ENCODE results near the gene DDX17.

The DDX17 gene

DNA sequence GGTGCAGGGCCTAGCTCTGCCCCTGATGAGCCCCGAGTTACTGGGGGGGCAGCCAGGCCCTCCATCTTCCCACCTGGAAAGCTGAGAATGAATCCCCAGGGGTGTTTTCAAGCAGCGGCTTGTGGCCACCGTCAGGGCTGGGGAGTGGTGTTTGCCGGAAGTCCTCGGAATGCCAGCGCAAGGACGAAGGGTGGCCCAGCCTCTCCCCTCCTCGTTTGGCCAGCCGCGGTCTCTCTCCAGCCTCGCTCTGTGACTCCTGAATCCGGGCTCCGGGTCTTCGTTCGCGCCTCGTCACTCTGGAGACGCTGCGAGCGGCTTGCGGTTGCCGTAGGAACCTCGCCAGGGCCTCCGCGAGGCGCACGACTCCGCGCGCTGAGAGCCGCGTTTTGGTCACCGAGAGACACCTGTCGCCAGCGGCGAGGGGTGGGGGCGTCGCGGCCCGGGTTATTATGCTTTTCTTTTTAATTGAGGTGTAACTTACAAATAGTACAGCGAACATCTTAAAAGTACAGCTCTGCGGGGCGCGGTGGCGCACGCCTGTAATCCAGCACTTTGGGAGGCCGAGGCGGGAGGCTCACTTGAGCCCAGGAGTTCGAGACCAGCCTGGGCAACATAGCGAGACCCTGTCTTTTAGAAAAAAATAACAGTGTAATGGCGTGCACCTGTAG is 44.6 kb downstream of the DDX17 start:
- ATAC-seq (peak; percentile 83), DNase-seq (peak; percentile 71 to 75)
- H3K4me3 Mint-ChIP-seq: peak overlapping the region; percentile 38 to 64
- H3K4me1 Mint-ChIP-seq: peaks cover 25% of the 10 kb centered on the region
- no peaks in the 10 kb centered on the region for H3K9me3 Mint-ChIP-seq
- peak overlapping the region in 1 of 2 donors; percentile 39 for H3K27ac Mint-ChIP-seq
- peaks cover 97% of the 10 kb centered on the region for H3K27me3 Mint-ChIP-seq

DNA sequence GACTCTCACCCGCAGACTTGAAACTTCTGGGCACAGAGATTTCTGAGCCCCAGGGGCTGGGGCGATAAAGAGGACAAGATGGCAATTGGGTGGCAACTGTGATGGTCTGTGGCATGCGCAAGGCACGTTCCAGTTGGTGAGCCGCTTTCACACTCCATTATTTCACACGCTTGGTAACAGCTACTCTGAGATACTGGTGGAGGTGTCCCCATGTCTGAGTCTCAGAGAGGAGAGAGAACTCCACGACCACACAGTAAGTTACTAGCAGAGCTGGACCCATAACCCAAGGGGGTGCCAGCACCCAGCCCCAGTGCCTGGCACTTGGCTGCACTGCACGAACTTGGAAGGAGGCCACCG is 45.1 kb downstream of the DDX17 start:
- ATAC-seq: peak; percentile 42
- Mint-ChIP-seq H3K27ac (no peak overlapping the region), H3K27me3 (peaks cover 97% of the 10 kb centered on the region), H3K4me3 (peak overlapping the region in 1 of 2 donors; percentile 64), H3K9me3 (no peaks in the 10 kb centered on the region), H3K4me1 (peaks cover 30% of the 10 kb centered on the region)
- DNase-seq: no peak

DNA sequence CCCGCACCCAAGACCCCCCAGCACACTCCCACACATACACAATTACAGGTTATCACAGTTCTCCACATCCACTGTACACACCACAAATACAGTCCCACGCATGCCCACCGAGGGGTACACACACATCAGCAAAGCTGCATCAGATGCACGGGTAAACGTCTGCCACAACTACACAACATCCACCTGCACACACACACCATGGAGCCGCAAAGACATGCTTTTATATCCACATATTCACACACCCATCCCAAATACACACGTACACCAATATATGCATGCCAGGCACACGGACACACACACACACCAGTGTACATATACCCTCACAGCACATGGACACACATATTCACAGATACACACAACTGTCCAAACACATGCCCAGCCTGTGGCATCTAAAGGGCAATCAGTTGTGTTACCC is 45.7 kb downstream of the DDX17 start:
- no peak overlapping the region for H3K4me3 Mint-ChIP-seq

DNA sequence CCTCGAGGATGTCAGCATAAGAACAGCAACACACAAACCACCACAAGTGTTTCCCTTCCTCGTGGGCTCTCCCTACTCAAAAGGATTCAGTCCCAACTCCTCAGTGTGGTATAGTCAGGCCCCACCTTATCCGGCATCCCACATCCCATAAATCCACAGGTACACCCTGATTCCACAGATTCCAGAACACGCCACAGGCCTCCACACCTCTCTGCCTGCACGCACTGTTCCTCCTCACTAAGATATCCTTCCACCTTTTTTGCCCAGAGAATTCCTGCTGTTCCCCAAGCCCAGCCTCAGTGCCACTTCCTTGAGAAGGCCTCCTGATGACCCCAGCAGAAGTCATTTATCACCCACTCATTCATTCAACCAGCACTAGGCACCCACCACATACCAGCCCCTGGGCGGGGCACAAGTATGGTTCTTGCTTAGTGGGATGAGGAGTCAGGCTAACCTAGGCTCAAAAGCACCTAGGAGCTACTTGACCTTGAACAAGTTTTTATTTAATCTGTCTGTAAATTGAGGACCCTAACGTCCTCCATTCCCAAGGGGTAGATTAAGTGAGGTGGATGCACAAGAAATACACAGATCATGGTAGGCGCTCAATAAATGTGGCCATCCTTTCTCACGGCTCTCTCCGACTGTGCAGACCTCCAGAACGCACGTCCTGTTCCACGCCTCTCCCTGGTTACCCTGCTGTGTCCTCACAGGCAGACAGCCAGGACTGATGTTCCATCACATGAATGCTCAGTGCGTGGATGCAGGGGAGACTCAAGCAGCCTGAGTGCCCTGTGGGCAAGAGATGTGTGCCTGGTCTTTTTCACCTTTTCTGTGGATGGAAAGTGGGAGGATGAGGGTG is 49.0 kb downstream of the DDX17 start:
- no peak for ATAC-seq
- peaks cover 88% of the 10 kb centered on the region for H3K27me3 Mint-ChIP-seq
- H3K9me3 Mint-ChIP-seq: no peaks in the 10 kb centered on the region
- peaks cover 29% of the 10 kb centered on the region for H3K4me1 Mint-ChIP-seq
- no peak overlapping the region for H3K27ac Mint-ChIP-seq
- peak overlapping the region; percentile 14 to 66 for H3K4me3 Mint-ChIP-seq
- DNase-seq: no peak

More for the DNA sequence above, 45.7 kb downstream of the DDX17 start:
- no peaks in the 10 kb centered on the region for H3K9me3 Mint-ChIP-seq
- H3K4me1 Mint-ChIP-seq: peaks cover 30% of the 10 kb centered on the region
- H3K27me3 Mint-ChIP-seq: peaks cover 94% of the 10 kb centered on the region
- no peak for DNase-seq
- no peak for ATAC-seq
- H3K27ac Mint-ChIP-seq: no peak overlapping the region

DNA sequence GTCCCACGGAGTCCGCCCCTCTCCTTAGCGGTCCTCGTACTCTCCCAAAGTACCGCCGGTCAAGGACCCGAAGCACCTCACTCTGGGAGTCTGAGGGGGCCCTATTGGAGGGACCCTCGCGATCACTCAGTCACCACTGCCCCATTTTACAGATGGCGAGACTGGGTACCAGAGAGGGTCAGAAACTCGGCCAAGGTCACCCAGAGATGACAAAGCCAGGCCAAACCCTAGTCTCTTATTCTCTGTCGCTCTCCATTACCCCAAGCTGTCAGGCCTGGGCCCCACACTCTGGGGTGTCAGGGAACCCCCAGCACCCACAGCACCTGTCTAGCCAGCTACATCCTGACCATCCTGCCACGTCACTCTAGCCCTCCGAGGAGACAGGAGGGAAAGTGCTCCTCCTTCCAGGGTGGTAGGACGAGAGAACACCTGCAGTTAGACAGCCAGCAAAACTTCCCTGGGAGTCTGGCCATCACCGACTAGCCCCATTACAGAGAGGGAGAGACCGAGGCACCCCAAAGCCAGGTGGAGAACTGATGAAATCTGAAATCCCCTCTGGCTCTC is 49.8 kb downstream of the DDX17 start:
- Mint-ChIP-seq H3K9me3 (no peaks in the 10 kb centered on the region), H3K27me3 (peaks cover 88% of the 10 kb centered on the region), H3K27ac (no peak overlapping the region), H3K4me3 (peak overlapping the region; percentile 14 to 66), H3K4me1 (peaks cover 22% of the 10 kb centered on the region)
- DNase-seq (no peak), ATAC-seq (no peak)

DNA sequence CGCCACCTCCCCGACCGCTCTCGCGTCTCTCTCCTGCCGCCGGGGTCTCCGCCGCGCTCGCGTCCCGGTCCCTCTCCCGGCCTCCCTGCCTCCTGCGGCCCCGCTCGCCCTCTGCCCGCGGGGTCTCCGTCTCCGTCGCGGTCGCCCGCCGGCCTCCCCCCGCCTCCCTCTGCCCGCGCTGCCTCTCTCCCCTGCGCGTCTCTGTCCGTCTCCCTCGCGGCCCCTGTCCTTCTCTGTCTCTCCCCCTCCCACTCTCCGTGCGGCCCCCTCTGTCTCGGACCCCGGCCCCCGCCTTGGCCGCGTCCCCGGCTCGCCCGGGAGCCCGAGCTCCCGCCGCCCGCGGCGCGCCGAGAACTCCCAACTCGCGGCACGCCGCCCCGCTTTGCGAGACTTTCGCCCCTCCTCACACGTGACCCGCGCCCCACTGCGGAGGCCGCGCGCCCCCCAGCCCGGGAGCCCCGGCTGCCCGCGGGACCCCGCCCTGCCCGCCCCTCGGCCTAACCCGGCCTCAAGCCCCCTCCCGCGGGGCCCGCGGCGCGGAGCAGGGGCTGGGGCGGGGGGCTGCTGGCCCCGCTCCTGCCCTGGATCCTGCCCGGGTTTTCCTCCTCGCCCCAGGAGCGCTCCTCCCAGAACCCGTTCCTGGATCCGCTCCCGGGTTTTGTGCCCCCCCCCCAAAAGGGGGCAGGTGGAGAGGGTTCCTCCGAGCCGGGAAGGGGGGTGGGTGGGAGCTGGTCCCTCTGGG is 50.4 kb downstream of the DDX17 start:
- Mint-ChIP-seq H3K27me3 (peaks cover 88% of the 10 kb centered on the region), H3K9me3 (no peaks in the 10 kb centered on the region), H3K27ac (no peak overlapping the region), H3K4me3 (peak overlapping the region; percentile 48 to 66), H3K4me1 (peaks cover 19% of the 10 kb centered on the region)
- DNase-seq (no peak), ATAC-seq (peak; percentile 4)

DNA sequence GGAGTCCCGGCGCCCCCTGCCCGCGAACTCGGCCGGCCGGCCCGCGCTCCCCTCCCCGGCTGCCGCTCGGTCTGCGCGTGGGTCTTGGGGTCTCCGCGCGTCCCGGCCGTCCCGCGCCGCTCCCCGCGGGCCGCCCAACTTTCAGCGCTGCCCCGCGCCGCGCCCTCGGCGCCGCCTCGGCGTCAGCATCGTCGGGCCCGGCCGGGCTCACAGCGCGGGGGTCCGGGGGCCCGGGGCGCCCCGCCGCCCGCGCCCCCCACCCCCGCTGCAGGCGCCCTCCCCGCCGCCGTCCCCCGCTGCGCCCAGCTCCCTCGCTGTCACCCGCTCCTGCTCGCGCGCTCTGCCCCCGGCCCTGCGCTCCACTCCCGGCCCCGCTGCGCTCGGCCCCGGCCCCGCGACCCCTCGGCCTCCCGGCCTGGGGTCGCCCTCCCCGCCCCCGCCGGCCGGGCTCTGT is 51.0 kb downstream of the DDX17 start, which contains the start of gene KCNJ4:
TSS of gene KCNJ4 (minus strand) at position 124 of the 454 bp plus-strand sequence. CDS start 27,067 bp downstream, outside the sequence.
- DNase-seq (no peak), ATAC-seq (peak; percentile 17)
- Mint-ChIP-seq H3K4me3 (peak within 1 kb of the TSS; percentile 73 to 77), H3K9me3 (no peaks in the 10 kb centered on the region), H3K27ac (no peak within 1 kb of the TSS), H3K4me1 (peaks cover 19% of the 10 kb centered on the region), H3K27me3 (peaks cover 88% of the 10 kb centered on the region)

DNA sequence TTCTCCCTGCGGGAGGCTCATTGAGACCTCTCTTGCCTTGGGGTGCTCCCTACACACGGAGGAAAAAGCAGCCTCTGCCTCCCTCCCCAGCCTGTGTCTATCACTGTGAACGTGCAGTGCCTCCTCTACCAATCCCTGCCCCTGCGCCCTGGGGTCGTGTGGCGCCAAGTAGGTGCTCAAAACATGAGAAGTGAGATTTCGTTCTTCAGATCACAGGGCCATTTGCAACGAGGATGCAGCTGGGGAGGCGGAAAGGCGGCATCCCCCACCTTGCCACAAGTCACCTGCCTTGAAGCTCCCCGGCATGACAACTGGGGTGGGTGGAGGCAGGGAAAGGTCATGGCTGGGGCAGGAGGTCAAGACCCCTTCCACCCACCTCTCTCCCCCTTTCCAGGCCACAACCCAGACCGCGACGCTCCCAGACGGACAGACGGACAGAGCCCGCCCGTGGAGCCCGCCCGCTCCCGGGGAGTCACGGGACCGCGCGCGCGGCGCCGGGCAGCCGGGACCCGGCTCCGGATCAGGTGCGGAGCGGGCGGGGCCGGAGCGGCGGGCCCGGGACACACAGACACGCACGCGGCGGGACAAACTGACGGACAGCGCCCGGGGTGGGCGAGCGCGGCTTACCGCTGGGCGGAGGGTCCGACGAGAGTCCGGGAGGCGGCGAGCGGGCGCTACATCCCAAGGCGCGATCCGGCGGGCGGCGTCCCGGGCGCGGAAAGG is 51.6 kb downstream of the DDX17 start:
- peak; percentile 27 for ATAC-seq
- H3K27ac Mint-ChIP-seq: no peak overlapping the region
- DNase-seq: no peak

DNA sequence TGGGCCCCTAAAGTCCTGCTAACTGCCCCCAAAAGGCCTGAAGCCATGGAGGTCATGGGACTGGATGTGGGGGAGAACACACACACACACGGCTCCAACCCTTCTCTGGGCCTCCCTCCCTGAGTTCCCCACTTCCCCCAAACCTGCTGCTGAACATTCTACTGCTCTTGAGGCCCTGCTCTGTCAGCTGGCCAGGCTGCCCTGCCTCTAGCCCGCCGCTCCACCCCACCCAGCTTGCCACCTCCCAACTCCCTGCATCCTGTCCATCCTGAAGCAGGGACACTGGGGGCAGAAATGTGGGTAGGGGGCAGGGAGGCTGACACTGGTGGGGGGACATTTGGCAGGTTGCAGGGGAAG is 52.1 kb downstream of the DDX17 start:
- Mint-ChIP-seq H3K27ac (no peak overlapping the region), H3K4me3 (peak overlapping the region in 1 of 2 donors; percentile 77), H3K9me3 (no peaks in the 10 kb centered on the region), H3K27me3 (peaks cover 79% of the 10 kb centered on the region), H3K4me1 (peaks cover 19% of the 10 kb centered on the region)
- no peak for DNase-seq
- no peak for ATAC-seq

More for the DNA sequence above, 51.6 kb downstream of the DDX17 start:
- Mint-ChIP-seq H3K9me3 (no peaks in the 10 kb centered on the region), H3K4me1 (peaks cover 19% of the 10 kb centered on the region), H3K4me3 (peak overlapping the region; percentile 73 to 77), H3K27me3 (peaks cover 85% of the 10 kb centered on the region)

DNA sequence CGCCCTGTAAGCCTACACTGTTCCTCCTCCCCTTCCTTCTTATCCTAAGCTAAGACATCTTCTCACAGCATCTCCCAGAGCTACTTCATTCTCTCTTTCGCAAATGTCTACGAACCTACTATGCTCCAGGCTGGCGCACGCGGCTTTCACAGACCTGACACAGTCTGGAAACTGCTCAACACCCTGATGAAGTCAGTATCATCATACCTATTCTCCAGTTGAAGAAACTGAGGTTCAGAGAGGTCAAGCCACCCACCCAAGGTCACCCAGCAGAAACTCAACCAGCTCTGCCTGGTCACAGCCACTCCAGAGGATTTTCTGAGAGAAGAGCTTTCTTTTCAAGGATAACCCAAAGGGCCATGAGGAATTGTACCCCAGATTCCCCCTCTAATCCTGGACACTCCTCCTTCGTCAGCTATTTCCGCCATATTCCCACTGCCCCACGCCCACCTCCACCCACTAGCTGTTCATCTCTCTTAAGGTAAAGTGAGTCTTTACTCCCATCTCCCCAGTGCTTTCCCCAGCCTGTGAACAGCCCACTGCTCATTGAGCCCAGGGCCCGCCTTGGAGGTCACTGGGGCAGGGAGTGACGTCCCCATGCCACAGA is 52.9 kb downstream of the DDX17 start:
- Mint-ChIP-seq H3K9me3 (no peaks in the 10 kb centered on the region), H3K4me1 (peaks cover 19% of the 10 kb centered on the region), H3K4me3 (no peak overlapping the region), H3K27me3 (peaks cover 71% of the 10 kb centered on the region), H3K27ac (no peak overlapping the region)
- ATAC-seq (no peak), DNase-seq (no peak)

DNA sequence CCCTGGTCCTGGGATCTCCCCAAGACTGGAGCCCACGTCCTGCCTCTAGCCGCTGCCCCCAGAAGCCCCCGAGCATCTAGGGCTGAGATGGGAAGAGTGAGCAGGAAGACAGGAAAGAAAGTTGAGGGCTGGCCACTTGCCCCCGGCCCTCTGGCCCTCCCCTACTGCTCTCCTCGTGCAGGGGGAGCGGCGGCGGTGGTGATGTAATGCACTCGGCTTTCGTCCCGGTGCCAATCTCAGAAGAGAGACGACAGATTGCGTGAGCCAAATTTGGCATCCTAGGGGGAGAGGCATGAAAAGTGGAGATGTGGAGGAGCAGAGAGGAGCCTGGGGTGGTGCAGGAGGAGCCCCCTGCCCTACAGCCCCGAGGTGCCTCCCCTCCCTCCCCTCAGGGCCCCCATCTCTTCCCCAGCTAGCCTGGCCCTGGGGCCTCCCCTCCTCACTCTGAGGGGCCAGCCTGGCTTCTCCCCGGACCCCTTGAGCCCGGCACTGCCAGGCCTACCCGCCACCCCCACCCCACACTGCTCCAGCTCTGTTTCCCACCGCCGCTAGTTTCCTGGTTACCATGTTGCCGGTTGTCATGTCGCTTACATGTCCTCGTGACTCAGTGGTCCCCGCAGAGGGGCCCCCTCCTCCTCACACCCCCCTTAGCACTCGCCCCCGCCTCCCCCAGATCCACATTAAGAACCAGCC is 53.6 kb downstream of the DDX17 start:
- peaks cover 65% of the 10 kb centered on the region for H3K27me3 Mint-ChIP-seq
- no peak for DNase-seq
- H3K27ac Mint-ChIP-seq: no peak overlapping the region
- no peak for ATAC-seq
- peaks cover 19% of the 10 kb centered on the region for H3K4me1 Mint-ChIP-seq
- no peak overlapping the region for H3K4me3 Mint-ChIP-seq
- H3K9me3 Mint-ChIP-seq: no peaks in the 10 kb centered on the region

DNA sequence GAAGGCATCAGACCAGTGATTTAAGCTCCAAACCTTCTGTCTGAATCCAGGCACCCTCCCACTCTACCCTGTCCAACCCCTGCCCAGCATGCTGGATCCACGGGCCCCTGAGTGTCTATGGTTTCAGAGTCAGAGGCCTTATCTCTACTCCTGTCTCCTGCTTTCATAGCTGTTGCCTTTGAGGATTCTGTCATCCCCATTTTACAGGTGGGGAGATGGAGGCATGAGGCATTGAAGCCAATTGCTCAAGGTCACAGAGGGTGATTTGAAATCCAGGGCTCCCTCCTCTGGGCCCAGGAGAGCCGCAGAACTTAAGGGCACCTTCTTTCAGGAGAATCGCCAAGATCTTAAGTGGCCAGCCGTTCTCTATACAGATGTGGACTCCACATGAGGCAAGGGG is 54.2 kb downstream of the DDX17 start:
- DNase-seq (no peak), ATAC-seq (no peak)
- Mint-ChIP-seq H3K4me3 (no peak overlapping the region), H3K27ac (no peak overlapping the region), H3K27me3 (peaks cover 58% of the 10 kb centered on the region), H3K9me3 (no peaks in the 10 kb centered on the region), H3K4me1 (peaks cover 16% of the 10 kb centered on the region)

DNA sequence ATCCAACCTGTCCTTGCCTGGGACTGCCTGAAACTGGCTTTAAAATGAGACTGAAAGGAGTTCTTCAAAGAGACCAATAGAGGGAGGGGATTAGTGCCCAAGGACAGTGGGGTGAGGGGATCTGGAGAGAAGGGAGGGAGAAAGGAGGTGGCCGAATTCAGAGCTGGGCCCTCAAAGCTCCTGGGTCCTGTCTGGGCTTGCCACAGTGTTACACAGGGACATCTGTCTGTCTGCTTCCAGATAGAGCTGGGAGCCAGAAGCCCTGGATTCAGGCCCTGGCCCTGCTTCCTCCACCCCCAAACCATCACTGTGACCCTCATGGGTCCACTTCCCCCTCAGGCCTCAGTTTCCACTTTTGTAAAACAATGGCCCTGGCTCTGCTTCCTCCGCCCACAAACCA is 54.7 kb downstream of the DDX17 start:
- H3K4me1 Mint-ChIP-seq: peaks cover 11% of the 10 kb centered on the region
- ATAC-seq (no peak), DNase-seq (no peak)
- H3K27ac Mint-ChIP-seq: no peak overlapping the region
- no peak overlapping the region for H3K4me3 Mint-ChIP-seq
- H3K27me3 Mint-ChIP-seq: peaks cover 53% of the 10 kb centered on the region
- H3K9me3 Mint-ChIP-seq: no peaks in the 10 kb centered on the region

DNA sequence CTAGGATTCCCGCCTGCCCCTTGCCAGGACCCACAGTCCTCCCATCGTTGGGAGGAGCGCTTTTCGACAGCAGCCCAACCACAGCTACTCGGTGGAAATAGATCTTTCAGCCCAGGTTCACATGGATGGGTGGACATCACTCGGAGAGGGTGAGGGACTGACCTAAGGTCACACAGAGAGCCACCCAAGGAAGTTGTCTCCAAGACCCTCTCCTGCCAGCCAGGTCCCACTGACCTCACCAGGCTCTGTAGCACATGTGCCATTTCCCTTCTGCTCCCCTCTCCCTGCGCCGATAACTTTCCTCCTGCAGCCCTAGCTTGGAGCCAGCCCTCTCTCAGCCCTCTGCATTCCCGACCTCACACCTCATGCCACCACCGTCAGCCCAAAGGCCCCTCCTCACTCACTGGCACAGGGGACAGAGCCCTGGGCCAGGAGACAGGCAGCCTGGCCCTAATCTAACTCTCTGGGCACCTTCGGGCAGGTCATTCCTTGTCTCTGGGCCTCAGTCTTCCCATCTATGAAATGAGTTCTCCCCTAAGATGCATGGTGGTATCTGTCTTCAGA is 55.8 kb downstream of the DDX17 start:
- no peak for DNase-seq
- Mint-ChIP-seq H3K27ac (no peak overlapping the region), H3K4me1 (peaks cover 8% of the 10 kb centered on the region), H3K27me3 (peaks cover 47% of the 10 kb centered on the region), H3K9me3 (no peaks in the 10 kb centered on the region), H3K4me3 (no peak overlapping the region)
- ATAC-seq: no peak

Measured in stimulated activated naive CD8-positive, alpha-beta T cell treated with anti-CD3 and anti-CD28 coated beads, Interleukin-15, amount 100 ng/mL, for 72 hours (primary cell).